A673 (cell line): ENCODE data around the gene PCDHGA11. TPM values are rescaled to one million over a fixed set of nuclear protein-coding genes. Genes with fewer than 3 reads are reported as not detected.

Source experiments
- BruUV-seq: library from RNA; stranded (reverse); fragments of 400-500 nt; replicated peaks from 2 replicates; lab custom pipeline; 2021; lab: Mats Ljungman, UMichigan
- CTCF ChIA-PET: fragments of 300-600 bp; sonication (Branson Sonifier 250); formaldehyde crosslinking; loops from one replicate; lab custom pipeline; 2022; ENCODE audit warnings: antibody characterized with exemption; lab: Charles Lee
- POLR2A ChIA-PET: fragments of 300-600 bp; sonication (Branson Sonifier 250); formaldehyde crosslinking; loops from one replicate; lab custom pipeline; 2022; ENCODE audit warnings: antibody characterized with exemption; ENCODE audit not compliant: low non-redundant PET; lab: Charles Lee
- DNase-seq: peaks from one replicate; pipeline ENCODE4 v3.0.0-alpha.2; 2015; ENCODE audit warnings: low spot score
- H3K27ac ChIP-seq: fragments of 200-600 bp; sonication (generic); 2 replicates; pipeline ENCODE4 v1.5.1; 2016; ENCODE audit warnings: mixed run types, low read depth, mild to moderate bottlenecking, mixed read lengths, antibody characterized with exemption, low read length; ENCODE audit not compliant: poor library complexity, severe bottlenecking
- H3K27me3 ChIP-seq: fragments of 200-600 bp; sonication (generic); replicated peaks from 2 replicates; pipeline ENCODE4 v1.6.1; 2017; ENCODE audit warnings: mixed run types, low read depth, mild to moderate bottlenecking, mixed read lengths, antibody characterized with exemption, low read length; ENCODE audit not compliant: insufficient read depth, poor library complexity
- H3K36me3 ChIP-seq: fragments of 200-600 bp; sonication (generic); 2 replicates; pipeline ENCODE4 v1.6.1; 2016; ENCODE audit warnings: mixed run types, mild to moderate bottlenecking, mixed read lengths, antibody characterized with exemption, low read length; ENCODE audit not compliant: insufficient read depth, poor library complexity, severe bottlenecking
- H3K4me1 ChIP-seq: fragments of 200-600 bp; sonication (generic); 2 replicates; pipeline ENCODE4 v1.6.1; 2017; ENCODE audit warnings: mixed run types, mild to moderate bottlenecking, mixed read lengths, antibody characterized with exemption, low read length; ENCODE audit not compliant: insufficient read depth, poor library complexity, severe bottlenecking
- H3K4me3 ChIP-seq: fragments of 200-600 bp; sonication (generic); 2 replicates; pipeline ENCODE4 v1.5.1; 2016; ENCODE audit warnings: low read depth, mixed run types, mild to moderate bottlenecking, mixed read lengths, low read length; ENCODE audit not compliant: poor library complexity, severe bottlenecking
- H3K9me3 ChIP-seq: fragments of 200-600 bp; sonication (generic); 2 replicates; pipeline ENCODE4 v1.6.1; 2016; ENCODE audit warnings: mixed run types, low read depth, mild to moderate bottlenecking, mixed read lengths, antibody characterized with exemption, low read length; ENCODE audit not compliant: poor library complexity, severe bottlenecking
- CTCF ChIP-seq: fragments of 300-800, 200-600 bp; sonication (generic); conservative IDR thresholded peaks from 2 replicates; pipeline ENCODE4 v1.5.1; 2017; ENCODE audit warnings: low read depth, mild to moderate bottlenecking, antibody characterized with exemption, low read length, moderate library complexity, mixed read lengths
- EZH2 ChIP-seq: fragments of 200-600 bp; sonication (generic); IDR thresholded peaks from 2 replicates; pipeline ENCODE4 v1.6.1; 2017; ENCODE audit warnings: borderline replicate concordance, low read depth, mild to moderate bottlenecking, mixed read lengths, antibody characterized with exemption, low read length; ENCODE audit not compliant: poor library complexity, severe bottlenecking
- intact Hi-C: fragments of 100-400 bp; cut with micrococcal nuclease; formaldehyde crosslinking; loops from one replicate; pipeline ENCODE4 v1.10.0; 2022; ENCODE audit not compliant: unreplicated experiment
- total RNA-seq: library from RNA; stranded (reverse); gene quantifications from 2 replicates; pipeline ENCODE4 v1.2.3, GENCODE V29; 2021

Gene PCDHGA11
- total RNA-seq, 1 experiment from 2014 or later: 35.5 TPM

- no peak for DNase-seq
- intact Hi-C loops: no loop called here
- BruUV-seq: no TSS peak
- H3K36me3 ChIP-seq: no peaks in the 10 kb centered on the region
- no peak overlapping the region for H3K4me3 ChIP-seq
- TF ChIP-seq EZH2: no peak
- no peak for TF ChIP-seq CTCF
- POLR2A ChIA-PET: no interaction called here
- no peaks in the 10 kb centered on the region for H3K27me3 ChIP-seq
- H3K4me1 ChIP-seq: no peaks in the 10 kb centered on the region
- peaks cover 69% of the 10 kb centered on the region for H3K9me3 ChIP-seq
- CTCF ChIA-PET: no interaction called here
- H3K27ac ChIP-seq: no peak overlapping the region
These were observed 32.2 kb upstream of the PCDHGA11 start for GRCh38 chr5:141388661-141389060.

- DNase-seq: no peak
- ChIA-PET CTCF (no interaction called here), POLR2A (no interaction called here)
- no TSS peak for BruUV-seq
- Histone ChIP-seq H3K9me3 (peaks cover 62% of the 10 kb centered on the region), H3K27ac (no peak overlapping the region), H3K4me1 (no peaks in the 10 kb centered on the region), H3K4me3 (no peak overlapping the region), H3K36me3 (no peaks in the 10 kb centered on the region), H3K27me3 (no peaks in the 10 kb centered on the region)
- TF ChIP-seq CTCF (no peak), EZH2 (no peak)
- intact Hi-C loops: no loop called here
These were observed 31.5 kb upstream of the PCDHGA11 start for GRCh38 chr5:141389153-141390042.

GRCh38 chr5:141392429-141393198, 28.2 kb upstream of the PCDHGA11 start, which contains the start of gene PCDHGA8:
Gene PCDHGA8, plus strand, starts transcription at chr5:141392633. Its CDS starts 181 bp downstream, at chr5:141392814.
- TF ChIP-seq EZH2 (no peak), CTCF (peak; percentile 44)
- BruUV-seq: no TSS peak

More at GRCh38 chr5:141392429-141393198, 28.2 kb upstream of the PCDHGA11 start, which contains the start of gene PCDHGA8:
- Histone ChIP-seq H3K27ac (no peak within 1 kb of the TSS), H3K4me3 (no peak within 1 kb of the TSS), H3K27me3 (no peaks in the 10 kb centered on the region), H3K4me1 (no peaks in the 10 kb centered on the region), H3K36me3 (no peaks in the 10 kb centered on the region), H3K9me3 (peaks cover 54% of the 10 kb centered on the region)
- ChIA-PET CTCF (no interaction called here), POLR2A (no interaction called here)
- DNase-seq: peak; percentile 71
- intact Hi-C loops: no loop called here
